Stimulated activated CD8-positive, alpha-beta memory T cell treated with anti-CD3 and anti-CD28 coated beads, Interleukin-4, amount 100 ng/mL, for 1 hour (primary cell): ENCODE measurements around the gene FAM107B.
"Not testable (repeated sequence)": the region's sequence is repeated elsewhere in the genome, so short reads cannot be mapped to it uniquely, and the experiment has no call there.

Experiments
- DNase-seq, 2 donors: peaks; one replicate each; pipeline ENCODE4 v3.0.0-alpha.2; 2020; ENCODE audit warnings: low read depth in 2 of 2, low spot score in 1 of 2

FAM107B gene

DNA sequence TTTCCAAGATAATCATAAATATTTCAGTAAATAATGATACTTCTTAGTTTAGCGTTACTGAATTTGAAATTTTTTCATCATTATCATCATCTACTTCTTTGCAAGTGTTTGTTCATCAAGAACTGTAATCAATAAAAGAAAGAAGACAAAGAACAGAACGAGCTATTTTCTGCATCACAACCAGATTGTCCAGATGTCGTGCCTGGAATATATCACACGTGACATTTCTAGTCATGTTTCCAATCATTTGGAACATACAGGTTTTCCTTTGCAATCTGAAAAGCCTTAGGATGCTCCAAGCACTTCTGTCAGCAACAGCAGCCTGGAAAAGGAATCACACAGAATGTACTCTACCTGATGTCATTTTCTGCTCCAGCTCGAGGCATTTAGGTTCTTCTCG is 107.4 kb downstream of the FAM107B start:
- no peak for DNase-seq

DNA sequence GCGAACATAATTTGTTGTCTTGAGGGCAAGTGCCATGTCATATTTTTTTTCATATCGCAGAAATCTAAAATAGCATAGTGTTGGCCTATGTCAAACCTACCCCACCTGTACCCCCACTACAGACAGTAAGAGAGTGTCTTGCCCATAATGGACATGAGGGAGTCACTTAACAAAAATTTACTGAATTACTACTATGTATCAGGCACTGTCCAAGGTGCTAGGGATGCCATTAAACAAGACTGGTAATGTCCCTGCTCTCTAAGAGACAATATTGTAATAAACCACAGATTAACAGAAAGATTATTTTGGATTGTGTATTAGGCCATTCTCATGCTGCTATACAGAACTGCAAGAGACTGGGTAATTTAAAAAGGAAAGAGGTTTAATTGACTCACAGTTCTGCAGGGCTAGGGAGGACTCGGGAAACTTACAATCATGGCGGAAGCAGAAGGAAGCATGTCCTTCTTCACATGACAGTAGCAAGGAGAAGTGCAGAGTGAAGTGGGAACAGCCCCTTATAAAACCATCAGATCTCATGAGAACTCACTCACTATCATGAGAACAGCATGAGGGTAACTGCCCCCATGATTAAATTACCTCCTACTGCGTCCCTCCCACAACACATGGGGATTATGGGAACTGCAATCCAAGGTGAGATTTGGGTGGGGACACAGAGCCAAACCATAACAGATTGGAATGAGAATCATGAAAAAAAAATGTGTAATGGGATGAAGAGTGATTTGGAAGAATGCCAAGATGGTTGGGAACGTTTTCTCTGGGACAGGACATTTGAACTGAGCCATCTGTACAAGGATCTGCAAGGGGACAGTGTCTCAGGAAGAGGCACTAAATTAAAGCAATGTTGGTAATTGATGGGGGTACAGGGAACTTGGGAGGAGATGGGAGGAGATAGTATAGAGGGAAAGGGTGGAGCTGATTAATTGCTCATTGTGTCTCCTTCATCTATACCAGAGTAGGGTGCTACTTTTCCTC is 108.5 kb downstream of the FAM107B start:
- no peak for DNase-seq

DNA sequence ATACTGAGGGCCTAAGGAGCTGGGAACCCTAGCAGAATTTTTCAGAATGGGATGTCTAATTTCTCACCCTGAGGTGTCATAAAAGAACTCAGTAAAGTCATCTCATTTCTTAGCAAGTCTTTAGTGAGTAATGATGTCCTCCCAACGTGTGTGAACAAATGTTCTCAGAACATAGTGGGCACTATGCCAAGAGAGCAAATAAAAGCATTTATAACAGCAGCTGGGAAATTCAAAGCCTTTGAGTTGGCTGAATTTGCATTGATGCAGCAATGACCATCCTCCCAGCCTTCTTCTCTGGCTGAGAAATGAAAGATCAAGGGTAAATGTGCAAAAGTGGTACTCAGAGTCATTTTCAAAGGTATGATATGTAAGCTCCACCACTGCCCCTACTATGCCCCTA is 109.4 kb downstream of the FAM107B start:
- no peak for DNase-seq

DNA sequence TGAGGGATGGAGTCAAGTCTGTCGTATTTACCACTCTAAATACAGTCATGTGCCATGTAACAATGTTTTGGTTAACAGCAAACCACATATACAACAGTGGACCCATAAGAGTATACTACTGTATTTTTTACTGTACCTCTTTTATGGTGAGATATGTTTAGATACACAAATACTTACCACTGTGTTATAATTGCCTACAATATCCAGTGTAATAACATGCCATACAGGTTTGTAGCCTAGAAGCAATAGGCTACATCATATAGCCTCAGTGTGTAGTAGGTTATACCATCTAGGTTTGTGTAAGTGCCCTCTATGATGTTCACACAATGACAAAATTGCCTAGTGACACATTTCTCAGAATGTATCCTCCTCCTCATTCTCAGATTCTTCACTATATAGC is 110.4 kb downstream of the FAM107B start:
- no peak for DNase-seq

DNA sequence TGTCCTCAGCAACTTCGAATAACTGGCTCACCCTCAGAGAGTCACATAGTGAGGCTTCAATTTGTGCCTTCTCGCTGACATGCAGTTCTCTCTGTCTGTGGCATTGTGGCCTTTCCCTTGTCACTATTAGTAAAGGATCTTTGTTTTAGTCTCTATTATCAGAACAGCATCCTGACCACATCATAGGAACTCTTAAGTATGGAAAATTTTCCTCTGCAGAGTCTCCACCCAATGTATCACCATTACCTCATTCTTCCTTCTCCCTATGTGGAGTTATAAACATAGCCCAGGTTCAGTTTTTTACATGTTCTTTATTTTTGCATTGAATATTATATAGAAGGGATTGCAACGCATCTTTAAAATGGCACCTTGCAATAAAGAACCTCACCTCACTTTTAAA is 112.9 kb downstream of the FAM107B start:
- DNase-seq = no peak

DNA sequence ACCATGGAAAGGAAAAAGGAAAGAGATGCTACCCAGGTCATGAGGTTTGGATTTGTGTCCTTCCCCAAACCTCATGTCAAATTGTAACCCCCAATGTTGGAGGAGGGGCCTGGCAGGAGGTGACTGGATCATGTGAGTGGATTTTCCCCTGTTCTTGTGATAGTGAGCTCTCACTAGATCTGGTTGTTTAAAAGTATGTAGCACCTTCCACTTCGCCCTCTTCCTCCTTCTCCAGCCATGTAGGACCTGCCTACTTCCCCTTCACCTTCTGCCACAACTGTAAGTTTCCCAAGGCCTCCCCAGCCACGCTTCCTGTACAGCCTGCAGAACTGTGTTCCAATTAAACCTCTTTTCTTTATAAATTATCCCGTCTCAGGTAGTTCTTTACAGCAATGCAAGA is 113.9 kb downstream of the FAM107B start:
- DNase-seq = no peak

DNA sequence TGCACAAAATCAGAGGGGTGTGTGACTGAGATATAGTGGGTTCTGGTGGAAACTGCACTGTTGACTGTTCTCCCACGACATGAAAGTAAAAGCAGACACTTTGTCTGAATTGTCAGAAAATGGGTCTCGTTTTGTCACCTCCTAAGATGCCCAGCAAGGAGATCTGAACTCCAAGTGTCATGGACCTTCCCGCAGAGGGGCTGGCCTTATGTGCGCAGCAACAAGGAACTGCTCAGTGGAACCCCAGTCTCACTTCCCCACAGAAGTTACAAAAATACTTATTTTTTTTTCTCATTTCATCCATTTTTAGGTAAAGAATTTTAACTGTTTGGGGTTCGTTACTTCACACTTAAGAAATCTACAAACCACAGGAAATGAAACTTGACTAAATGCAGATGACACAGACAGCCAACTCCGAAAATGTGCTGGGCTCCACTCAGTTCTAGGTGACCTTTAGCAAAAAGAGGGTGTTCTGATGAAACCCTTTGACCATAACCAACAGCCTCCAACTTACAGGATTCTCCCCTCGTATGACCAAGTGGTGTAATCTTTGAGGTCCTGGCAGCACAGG is 115.0 kb downstream of the FAM107B start:
- DNase-seq = no peak

DNA sequence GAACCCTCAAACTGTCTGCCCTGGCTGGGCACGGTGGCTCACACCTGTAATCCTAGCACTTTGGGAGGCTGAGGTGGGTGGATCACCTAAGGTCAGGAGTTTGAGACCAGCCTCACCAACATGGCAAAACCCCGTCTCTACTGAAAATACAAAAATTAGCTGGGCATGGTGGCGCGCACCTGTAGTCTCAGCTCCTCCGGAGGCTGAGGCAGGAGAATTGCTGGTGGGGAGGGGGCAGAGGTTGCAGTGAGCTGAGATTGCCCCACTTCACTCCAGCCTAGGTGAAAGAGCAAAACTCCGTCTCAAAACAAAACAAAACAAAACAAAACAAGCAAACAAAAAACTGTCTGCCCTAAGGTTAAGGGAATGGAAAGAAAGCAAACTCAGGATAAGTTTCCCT is 115.6 kb downstream of the FAM107B start:
- DNase-seq = not testable (repeated sequence)

DNA sequence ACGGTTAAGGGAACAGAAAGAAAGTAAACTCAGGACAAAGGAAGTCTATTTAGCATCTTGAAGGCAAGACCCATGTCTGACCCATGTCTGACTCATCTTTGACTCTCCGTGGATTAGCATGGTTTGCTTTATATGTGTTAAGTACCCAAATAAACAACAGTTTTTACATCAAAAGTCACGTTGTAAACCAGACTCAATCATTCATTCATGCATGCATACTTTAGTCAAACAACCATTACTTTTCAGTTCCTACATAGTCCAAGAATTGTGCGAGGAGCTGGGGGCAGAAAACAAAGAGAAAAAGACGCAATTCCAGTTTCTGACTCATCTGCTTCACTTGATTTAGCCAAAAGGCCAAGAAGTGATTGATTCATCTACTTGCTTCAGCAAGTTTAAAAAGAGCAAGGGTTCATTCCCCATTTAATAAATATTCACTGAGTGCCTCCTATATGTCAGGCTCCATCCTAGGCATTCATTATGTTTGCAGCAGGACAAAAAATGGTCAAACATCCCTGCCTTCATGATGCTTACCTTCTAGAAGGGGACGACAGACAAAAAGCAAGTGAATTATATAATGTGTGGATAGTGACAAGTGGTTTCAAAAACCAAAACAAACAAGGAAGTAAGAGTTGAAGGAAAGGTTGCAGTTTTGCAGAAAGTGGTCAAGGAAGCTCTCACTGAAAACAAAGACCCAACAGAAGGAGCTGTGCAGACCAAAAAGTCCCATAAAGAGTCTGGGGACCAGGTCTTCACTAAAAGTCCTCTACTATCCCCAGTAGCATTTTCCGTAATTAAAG is 116.2 kb downstream of the FAM107B start:
- no peak for DNase-seq

DNA sequence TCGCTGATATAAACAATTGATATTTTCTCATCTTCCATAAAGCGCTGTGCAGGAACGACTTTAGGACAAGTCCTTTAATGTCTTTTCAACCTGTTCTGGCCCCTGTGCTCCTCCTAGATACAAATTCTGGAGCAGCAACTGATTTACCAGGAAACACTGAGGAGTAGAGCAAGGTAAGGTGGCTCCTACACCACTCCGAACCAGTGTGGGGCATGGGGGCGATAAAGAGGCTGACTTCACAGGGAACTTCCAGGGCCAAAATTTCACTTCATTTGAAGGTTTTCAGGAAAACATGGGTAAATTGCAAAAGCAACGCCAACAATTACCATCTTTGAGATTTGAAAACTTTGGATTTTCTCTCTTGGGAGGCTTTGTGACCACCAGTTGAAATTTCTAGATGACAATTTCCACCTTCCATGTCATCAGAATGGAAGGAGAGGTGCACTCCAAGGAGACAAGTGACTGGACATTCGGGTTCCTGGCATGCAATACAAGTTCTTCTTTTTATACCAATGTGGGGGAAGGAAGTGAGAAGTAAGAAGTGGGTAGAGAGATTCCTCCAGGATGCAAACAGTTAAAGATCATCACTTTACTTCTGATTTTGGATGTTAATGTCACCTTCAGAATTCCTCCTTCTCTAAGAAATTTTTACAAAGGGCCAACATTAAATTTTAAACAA is 118.5 kb downstream of the FAM107B start:
- no peak for DNase-seq

DNA sequence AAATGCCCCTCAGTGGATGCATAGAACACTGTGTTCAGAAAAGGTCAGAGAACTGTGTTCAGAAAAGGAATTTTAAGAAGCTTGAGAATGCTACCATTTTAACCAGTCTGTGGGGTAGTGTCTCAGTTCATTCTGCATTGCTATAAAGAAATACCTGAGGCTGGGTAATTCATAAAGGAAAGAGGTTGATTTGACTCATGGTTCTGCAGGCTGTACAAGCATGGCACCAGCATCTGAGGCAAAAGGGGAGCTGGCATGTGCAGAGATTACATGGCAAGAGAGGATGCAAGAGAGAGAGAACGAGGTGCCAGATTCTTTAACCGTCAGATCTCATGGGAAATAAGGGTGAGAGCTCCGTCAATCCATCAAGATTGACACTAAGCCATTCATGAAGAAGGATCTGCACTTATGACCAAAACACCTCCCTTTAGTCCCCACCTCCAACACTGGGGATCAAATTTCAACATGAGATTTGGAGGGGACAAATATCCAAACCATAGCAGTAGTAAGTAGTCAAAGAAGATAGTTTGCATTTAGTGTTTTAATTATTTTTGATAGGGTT is 119.8 kb downstream of the FAM107B start:
- no peak for DNase-seq

DNA sequence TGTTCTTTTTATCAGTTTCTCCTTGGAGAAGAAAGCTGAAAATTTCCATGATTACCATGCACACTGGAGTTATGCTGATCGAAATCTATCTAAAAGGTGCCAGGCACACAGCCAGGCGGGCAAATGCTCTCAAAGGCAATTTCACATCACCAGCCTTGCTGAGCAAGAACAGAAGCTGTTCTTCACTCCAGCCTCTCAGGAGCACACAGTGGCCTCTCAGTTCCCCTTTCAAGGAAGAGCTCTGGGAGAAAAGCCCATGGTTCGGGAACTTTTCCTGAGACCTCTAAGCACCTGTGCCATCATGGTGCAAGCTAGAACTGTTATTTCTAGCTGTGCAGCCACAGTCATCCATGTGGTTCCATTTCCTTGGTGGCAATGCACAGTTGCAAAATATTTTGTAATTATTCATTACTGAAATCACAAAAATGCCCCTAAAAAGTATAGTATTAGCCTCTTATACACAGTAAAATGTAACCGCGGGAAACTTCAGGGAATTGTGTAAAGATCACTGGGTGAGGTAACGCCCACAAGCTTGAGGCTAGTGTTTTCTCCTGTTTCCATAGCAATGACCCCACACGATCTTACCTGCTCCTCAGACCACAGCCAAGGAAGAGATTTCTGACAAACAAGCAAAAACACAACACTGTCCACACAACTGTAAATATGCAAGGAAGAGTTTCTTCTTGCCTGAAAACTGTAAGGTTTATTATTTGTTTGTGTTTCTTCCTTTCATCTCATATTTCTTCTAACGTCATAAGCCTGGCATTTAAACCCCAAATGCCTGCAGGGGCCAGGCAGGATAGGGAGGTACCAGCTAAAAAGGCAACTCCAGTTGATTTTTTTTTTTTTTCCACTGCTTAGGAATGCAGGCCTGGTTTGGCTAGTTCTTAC is 121.2 kb downstream of the FAM107B start:
- DNase-seq = no peak

DNA sequence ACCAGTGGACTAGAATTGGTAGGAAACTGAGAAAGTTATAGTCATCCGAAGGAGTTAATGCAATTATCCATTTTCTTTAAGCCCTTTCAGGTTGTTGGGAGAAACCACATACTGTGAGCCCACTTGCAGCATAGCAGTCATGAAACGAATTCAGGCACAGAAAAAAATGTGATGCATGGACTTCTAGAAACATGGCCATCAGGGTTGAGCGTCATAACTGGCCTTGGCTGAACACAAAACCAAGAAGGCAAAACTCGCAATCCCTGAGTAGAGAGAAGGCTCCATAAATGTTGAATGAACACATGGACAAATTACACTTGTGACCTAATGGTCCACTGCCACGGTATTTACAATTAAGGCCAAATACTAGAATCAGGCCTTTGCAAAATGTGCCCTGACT is 121.9 kb downstream of the FAM107B start:
- DNase-seq = no peak

DNA sequence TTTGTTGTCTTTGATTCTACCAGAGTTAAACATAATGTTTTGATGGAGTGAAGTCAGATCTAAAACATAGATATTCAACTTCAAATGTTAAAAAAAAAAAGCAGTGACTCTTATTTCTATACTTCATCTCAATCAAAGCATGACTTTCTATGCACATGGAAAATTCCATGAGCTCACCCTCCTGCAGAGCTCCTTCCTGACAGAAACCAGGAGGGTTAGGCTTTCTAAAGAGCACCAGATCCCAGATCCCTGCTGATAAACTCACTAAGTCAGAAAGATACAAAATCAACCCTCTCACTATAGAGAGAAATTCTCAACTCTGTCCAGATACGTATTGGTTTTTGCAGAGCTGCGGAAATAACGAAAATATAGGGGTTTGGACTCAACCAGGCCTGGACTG is 122.6 kb downstream of the FAM107B start:
- no peak for DNase-seq

DNA sequence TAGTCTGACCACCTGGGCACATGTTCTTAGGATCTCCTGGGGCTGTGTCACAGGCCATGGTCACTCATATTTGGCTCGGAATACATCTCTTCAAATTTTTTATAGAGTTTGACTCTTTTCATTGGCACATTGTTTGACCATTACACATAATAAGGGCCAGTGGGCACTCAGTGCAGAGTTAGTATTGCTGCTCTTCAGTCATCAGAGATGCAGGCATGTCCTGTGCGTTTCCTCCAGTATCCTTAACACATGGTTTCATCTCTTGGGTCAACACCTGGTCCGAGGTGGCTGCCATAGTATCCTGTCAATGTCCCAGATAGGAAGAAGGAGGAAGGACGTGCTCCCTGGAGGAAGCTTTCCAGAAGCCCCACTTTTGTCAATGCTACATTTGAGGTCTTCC is 125.0 kb downstream of the FAM107B start:
- DNase-seq = no peak

DNA sequence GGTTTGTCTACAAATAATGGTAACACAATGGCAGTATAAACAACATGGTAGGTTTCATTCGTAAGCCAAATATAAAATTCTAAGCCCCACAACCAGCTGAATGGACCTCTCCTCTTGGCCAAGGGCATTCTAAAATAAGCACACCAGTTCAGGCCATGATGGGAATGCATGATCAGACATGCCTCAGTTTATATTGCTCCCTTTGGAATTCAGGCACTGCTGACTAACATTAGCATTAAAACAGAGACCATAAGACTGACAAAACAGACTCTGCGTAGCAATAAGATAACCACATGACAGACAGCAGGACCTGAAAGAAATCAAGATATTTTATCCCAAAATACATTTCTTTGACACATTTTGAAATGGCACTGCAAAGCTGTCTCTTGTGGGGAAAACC is 125.8 kb downstream of the FAM107B start:
- DNase-seq = no peak

DNA sequence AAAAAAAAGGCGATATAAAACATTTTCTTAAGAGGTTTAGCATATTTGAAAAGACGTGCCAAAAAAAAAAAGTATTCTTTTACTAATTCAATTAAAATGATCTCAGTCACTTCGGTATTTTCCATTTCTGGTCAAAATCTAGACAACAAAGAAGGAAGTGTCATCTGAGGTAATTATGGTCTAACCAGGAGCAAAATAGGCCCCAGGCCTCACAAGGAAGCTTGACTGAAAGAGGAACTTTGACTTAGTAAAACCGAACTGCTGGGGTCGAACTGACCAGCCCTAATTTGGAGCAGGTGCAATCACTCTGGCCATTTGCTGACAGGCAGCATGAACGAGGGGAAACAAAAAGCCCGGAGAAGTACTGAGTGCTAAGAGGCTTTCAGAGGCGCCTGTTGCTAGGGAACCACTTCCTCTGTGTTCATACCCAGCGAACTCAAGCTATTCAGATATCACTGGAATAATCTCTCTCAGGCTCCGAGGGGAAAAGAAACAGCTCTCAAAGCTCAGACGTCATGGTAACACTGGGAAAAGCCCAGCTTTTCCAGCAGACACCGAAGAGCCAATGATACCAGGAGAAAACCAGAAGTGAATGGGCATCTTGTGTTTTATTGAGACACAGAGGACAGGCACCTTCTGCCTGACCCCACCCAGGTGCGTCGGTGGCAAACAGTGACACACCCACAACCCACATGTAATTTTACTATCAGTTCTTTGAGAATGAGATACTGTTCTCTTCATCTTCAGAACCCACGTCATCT is 126.5 kb downstream of the FAM107B start:
- peak; percentile 25 to 51 for DNase-seq

DNA sequence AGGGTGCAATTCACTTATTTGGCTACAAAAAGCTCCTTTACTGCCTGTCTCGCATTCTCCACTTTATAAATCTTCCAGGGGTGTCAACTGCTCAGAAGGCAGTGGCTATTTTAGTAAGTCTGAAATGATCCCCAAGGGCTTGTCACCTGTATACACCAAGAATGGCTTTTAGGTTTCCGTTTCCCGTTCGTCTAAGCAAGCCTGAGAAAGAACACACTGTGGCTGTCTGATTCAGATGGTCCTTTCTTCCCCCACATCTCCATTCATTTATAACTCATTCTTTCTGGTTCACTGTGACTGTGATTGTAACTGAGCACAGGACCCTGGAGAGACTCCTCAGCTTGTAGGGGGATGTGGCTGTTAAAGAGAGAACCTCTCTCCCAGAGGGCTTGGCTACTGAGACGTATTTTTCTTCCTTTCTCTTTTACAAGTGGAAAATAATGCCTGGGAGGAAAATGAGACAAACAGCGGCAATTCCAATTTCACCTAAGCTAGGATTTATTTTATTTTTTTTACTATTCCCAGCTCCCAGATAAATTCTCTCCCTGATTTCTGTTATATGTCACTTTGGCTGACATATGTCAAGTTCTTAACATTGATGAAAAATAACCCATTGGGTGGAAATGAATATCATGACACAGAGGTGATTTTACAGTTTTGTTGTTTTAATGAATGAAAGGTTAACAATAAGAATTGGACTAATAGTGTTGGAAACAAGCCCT is 129.3 kb downstream of the FAM107B start:
- DNase-seq = no peak

DNA sequence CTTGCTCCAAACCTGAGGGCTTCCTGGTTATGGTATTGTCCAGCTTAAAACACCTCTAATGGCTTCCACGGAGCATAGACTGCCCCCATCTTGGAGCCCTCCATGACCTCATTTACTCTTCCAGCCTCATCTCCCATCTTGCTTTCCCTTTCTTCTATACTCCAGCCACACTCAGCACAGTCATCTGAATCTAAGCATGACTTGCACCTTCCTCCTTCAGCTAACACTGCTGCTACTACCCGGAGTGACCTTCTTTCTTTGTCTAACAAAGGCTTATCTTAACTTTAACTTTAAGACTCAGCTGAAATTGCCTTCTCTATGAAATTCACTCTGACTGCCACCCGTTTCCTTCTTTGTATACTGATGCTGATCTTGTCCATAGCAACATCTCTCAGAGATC is 135.1 kb downstream of the FAM107B start:
- no peak for DNase-seq
